GM21528 (cell line): ENCODE measurements around the gene ALG11.

ENCODE experiments used
- ATAC-seq: cut with Tn5 transposase; IDR thresholded peaks from one replicate; pipeline ENCODE4 v1.9.1; 2021; ENCODE audit warnings: mild to moderate bottlenecking, moderate library complexity; ENCODE audit not compliant: unreplicated experiment, low FRiP score

The ALG11 gene

DNA sequence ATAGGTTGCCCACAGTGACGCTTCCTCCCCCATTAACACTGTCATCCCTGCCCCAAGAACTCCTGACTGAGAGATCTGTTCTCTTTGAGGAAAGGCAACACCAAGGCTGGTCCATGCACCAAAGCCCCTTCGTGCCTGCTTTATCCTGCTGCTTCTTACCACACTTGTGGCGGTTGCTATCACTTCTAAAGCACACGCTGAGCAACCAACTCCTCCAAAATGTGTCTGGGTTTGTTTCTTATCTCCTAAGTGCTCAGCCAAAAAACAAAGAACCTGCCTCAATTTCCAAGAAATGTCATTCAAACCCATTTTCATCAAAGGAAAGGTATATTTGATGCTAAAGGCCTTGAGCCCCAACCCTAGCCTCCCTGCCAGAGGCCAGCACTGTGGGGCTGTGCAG lies 15.6 kb upstream of the ALG11 start:
- ATAC-seq = no peak

DNA sequence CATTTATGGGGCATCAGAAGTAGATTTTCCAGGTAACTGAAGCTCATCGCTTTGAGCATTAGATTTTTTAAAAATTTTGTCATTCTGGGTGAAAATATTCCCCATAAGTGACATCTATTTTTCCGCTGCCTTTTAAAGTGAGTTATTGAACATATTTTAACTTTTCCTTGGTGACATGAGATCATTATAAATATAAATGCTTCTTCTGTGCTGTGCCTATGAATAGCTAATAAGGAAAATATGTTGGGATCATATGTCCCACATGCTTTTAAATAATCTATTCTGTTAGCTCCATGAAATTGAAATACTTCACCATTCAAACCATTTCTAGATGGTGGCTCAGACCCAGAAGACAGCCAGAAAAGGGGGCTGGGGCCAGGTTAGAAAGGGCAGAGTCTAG lies 15.0 kb upstream of the ALG11 start:
- ATAC-seq = no peak

DNA sequence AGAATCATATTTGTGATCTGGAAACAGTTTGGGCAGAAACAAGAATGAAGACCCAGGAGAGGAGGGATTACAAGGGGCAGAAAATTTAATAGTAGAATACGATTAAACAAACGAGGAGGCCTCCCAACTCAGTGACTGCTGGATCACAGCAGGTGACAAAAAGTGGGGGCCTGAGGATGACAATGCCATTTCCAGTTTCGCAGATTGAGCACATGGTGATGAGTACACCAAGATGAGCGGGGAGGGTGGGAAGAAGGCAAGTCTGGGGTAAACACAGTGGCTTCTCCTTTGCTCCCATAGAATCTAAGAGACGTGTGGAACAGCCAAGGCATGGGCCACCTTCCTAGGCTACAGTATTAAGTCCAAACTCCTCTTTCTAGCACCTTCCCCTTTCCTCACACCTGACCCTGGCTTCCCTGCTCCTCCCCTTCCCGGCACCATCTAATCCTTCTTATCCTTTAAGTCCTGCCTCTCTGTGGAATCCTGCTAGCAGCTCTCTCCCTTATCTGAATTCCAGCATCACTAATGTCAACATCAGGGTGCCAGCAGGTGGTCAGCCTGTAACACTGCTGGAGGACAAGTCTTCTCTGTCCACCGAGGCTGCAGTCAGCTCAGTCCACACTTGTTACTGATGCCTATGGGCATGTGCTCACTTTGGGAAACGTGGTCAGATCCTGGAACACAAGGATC lies 14.4 kb upstream of the ALG11 start:
- ATAC-seq = no peak

DNA sequence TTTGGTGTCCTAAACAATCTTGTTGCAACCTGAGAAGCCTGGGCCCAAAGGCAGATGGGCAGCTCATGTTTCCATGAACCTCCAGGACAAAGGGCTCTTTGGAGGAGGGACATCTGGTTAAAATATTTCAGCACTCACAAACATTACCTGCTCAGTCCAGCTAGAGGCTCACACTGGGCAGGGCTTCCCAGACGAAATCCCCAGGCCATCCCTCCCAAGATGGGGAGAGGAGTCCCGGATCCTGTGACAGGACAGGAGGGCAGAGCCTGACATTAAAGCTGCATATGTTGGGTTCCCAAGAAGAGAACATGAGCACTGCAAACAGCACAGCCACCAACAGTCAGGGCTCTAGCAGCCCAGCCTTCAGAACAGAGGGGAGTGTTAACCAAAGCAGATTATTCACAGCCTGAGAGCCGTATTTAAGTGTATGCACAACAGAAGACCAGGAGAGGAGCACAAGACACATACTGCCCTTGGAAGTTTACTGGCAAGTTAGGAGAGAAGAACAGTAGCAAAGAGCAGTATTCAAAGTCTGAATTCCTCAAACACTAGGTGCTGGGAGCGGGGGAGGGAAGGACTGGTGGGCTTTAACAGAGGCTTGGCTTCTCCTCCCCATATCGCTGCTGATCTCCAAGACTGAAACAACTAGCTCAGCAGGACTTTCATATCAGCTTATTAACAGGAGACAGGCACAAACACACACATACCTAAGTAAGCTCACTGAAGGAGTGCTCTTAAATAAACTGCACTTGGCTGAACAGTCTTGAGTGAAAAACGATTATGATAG lies 13.3 kb upstream of the ALG11 start:
- no peak for ATAC-seq

DNA sequence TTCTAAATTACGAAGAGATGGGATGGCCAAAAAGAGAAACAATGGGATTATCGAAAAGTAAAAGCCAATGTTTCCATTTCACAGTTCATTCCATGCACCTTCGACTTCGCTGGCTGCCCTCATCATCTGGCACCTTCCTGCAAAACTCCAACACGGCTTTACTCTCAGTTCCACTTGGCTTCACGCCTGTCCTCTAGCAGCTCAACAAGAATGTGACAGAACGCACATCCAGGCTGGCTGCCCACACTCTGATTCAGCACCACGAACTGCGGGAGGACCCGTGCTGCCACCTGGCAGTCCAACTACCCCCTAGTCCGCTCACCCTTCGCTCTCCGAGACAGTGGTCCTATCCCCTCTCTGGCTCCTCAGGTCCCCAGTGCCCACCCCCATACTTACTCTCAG lies 12.7 kb upstream of the ALG11 start:
- no peak for ATAC-seq

DNA sequence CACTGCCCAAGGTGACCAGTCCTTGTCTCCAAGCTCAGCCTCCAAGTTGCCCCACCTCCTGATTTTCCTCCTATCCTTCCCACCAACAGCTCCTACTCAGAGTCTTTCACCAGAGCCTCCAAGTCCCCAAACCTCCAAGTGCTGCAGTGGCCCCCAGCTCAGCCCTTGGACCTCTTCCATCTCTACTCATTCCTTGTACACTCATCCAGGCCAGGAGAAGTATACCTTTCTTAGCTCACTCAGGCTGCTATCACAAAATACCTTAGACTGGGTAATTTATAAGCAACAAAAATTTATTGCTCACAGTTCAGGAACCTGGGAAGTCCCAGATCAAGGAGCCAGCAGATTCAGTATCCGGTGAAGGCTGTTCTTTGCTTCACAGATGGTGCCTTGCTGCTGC lies 12.3 kb upstream of the ALG11 start:
- ATAC-seq = no peak

DNA sequence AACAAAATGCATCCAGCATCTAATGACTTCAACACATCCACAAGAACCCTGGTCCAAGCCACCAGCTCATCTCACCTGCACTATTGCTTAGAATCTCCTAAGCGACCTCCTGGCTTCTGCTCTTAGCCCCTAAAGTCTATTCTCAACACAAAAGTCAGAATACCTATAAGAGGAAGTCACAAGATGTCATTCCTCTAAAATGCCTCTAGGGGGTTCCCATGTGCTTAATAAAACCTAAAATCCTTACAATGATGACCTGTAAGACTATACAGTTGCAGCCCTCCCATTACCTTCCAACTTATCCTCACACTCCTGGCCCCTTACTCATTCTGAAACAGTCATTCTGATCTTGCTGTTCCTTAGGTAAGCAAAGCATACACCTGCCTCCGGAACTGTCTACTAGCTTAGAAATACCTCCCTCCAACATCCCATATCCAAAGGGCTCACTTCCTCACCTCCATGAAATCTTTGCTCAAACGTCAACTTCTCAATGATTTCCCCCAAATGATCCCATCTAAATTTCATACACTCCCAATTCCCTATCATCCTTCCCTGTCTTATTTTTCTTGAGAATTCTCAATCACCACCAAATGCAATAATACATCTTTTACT lies 11.0 kb upstream of the ALG11 start:
- ATAC-seq = peak; percentile 77

DNA sequence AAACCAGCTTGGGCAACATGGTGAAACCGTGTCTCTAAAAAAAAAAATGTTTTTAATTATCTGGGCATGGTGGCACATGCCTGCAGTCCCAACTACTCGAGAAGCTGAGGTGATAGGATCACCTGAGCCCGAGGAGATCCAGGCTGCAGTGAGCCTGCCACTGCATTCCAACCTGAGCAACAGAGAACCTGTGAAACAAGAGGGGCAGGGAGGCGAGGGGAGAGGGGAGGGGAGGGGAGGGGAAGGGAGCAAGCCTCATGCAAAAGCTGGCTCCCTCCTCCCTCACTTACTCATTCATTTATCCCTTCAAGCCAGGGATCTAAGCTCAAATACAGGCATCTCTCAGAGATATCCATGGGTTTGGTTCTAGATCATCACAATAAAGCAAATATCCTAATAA lies 9.8 kb upstream of the ALG11 start:
- no peak for ATAC-seq

DNA sequence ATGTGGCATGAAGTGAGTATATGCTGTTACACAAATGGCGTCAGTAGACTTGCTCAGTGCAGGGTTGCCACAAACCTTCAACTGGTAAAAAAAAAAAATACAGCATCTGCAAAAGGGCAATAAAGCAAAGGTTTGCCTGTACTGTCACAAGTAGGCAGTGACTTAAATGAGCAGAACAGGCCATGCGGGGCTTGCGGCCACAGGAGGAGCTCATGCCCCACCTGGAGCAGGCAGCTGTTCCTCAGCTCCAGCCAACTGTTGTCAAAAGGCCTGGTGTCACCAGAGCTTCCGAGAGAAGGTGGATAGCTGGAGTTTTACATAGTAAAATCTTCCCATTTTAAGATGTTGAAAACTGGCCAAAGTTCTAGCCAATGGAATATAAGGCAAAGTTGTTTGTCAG lies 8.7 kb upstream of the ALG11 start:
- no peak for ATAC-seq

DNA sequence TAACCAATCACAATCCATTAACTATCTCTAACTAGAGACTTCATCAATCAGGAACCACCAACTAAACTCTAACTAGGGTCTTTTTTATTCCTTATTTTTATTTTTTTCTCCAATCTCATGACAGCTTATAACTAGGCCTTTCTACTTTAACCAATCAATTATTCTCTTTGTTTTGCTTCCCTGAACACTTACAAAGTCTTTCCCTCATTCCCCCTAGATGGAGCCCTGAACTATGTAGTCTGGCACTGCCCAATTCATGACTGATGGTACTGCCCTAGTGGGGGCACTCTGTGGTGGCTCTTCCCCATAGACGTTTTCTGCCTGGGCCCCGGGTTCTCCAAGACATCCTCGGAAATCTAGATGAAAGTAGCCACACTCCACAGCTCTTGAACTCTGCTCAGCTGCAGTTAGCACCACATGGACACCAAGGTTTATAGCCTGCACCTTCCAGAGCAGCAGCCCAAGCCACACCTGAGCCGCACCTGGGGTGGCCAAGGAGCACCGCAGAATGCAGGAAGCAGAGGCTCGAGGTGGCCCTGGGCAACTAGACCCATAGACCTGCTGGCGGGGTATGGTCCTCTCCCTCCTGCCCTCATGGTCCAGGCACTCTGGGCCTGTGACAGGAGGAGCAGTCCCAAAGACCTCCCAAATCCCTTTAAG lies 7.6 kb upstream of the ALG11 start:
- ATAC-seq = no peak

DNA sequence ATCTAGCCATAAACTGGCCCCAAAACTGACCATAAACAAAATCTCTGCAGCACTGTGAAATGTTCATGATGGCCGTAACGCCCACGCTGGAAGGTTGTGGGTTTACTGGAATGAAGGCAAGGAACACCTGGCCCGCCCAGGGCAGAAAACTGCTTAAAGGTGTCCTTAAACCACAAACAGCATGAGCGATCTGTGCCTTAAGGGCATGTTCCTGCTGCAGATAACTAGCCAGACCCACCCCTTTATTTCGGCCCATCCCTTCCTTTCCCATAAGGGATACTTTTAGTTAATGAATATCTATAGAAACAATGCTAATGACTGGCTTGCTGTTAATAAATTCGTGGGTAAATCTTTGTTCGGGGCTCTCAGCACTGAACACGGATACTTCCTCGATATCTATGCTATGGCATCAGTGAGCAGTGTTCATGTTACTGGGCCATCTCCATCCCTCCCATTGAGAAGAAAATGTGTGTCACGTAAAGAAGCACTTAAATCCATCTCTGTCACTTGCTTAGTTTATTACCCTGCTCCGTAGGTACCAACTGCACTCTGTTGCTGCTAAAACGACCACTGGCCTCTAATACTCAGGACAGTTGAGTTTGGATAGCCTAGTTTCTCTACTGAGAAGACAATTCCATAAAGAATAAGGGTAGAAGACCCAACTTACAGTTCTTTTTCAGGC lies 6.2 kb upstream of the ALG11 start:
- no peak for ATAC-seq

DNA sequence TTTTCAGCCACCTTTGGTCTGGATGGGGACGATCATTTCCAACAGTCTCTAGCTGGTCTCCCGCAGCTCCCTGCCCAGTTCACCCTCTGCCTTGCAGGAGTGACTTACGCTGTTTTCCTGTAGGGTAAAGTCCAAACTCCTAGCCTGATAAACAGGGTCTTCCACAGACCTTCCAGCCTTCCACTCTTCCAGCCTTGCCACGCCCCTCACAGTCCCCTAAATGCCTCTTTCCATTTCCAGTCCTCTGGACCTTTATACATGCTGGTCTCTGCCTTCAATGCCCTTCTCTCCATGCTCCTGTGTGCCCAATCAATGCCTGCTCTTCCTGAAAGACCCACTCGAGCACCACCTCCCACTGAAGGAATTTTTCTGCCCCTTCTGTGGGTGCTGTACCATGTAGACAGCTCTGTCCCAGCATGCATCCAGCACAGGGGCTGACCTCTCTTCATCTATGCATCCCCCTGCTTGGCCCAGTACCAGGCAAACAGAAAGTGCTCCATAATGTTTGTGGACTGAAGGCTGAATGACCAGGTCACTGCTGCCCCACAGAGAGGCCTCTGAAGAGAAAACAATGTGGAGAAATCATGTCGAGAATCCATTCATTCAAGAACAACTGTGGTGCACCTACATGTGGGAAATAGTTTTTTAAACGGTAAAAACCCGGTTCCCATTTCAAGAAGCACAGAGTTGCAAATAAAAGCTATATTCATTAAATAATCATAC lies 5.5 kb upstream of the ALG11 start:
- no peak for ATAC-seq

DNA sequence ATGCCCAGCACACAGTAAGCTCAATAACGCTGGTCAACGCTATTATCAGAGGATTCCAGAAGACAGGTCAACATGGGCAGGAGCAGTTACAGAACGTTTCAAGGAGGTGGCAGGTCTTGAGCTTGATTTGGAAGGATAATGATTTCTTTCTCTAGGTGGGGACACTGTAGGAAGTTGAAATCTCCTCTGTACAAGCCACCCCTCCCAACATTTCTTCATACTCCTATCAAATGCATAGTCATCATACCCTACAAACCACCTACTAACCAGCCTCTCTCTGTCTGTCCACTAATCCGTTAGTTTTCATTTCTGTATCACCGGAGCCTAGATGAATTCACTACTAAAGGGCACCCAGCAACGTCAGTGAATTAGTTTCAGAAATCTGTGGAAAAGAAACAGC lies 2.3 kb upstream of the ALG11 start:
- no peak for ATAC-seq

DNA sequence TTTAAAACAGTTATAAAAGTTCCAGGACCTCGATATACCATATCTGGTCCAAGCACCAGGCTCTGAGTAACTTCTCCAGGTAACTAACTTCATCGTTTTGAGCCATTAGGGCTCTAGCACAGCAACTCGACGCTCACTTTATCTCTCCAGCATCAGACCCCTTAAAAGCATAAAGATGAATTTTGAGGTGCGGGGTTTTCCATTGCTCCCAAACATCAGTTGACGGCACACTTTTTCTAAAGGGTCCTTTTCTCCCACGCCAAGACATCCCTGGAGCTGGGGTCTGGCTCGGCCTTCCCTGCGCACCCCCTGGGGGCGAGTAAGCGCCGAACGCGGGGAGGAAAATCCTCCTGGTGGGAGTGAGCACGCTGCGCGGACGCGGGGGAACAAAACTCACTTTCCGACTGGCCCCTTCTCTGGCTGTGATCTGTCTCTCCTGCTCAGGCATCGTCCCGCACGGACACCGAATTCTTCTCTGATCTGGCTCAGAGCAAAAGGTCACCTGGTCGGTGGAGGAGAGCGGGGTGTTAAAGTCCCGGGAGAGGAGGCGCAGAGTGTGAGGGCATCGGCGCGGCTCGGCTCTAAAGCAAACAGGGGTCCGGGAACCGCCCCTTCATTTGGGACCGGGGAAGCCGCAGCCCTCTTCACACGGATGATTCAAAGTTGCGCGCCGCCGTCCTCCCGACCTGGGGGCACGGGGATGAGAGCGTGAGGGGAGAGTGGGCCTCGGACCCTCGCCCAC lies 1.1 kb upstream of the ALG11 start, which contains the start of gene ATP7B:
Gene ATP7B, minus strand, starts transcription at position 561 of the 742 bp plus-strand sequence. Its CDS starts 113 bp downstream, at position 448.
- peak; percentile 12 for ATAC-seq

DNA sequence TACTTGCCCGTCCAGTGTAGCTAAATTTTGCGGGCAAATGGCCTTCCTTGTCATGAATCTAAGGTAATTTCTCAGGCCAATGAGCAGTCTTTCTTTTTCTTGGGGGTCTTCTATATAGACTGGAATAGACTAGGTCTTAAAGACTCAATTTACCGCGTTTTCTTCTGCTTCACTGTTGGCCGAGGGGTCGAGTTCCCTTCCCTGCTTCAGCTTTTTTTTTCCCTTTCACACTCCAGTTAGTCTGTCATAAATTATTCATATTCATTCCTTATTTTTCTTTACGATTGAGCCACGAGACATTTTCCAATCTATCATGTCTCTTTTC lies 276 bp downstream of the ALG11 start:
- peak; percentile 13 for ATAC-seq

DNA sequence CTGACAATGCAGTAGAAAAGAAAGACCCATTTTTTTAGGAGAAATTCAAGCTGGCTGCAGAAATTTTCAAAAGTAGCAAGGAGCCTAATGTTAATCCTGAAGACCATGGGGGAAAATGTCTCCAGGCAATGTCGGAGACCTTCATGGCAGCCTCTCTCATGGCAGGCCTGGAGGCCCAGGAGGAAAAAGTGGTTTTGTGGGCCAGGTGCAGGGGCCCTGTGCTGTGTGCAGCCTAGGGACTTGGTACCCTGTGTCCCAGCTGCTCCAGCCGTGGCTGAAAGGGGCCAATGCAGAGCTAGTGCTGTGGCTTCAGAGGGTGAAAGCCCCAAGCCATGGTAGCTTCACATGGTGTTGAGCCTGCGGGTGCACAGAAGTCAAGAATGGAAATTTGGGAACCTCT lies 4.1 kb downstream of the ALG11 start:
- ATAC-seq = no peak

DNA sequence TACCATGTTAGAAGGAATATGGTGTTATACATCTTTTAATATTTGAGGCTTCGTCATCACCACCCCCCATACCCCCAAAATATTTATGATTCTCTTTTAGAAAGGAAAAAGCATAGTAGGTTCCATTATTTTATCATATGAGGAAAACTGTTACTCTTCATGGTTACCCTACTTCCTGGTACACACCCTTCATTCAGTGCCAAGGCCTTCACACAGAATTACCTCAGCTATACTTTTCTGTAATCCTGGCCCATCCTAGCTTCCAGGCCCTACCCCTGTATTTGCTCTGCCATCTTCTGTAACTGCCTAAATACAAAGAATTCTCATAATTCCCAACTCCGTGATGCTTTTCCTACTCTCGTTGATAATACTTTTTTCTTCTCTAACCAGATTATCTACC lies 8.0 kb downstream of the ALG11 start:
- ATAC-seq = no peak

DNA sequence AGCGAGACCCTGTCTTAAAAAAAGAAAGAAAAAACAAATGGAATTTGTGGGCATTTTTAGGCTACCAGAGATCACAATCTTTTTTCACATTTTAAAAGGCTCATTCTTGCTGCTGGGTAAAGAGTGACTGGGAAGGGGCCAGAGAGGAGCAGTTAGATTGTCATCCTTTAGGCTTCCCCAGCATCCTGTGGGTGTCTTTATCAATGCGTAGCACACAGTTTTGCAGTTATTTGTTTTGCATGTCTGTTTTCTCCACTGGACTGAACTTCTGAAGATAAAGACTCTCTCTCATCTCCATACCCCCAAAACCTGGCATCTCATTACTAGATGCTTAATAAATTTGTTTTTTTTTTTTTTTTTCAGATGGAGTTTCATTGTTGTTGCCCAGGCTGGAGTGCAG lies 10.2 kb downstream of the ALG11 start:
- ATAC-seq = no peak

DNA sequence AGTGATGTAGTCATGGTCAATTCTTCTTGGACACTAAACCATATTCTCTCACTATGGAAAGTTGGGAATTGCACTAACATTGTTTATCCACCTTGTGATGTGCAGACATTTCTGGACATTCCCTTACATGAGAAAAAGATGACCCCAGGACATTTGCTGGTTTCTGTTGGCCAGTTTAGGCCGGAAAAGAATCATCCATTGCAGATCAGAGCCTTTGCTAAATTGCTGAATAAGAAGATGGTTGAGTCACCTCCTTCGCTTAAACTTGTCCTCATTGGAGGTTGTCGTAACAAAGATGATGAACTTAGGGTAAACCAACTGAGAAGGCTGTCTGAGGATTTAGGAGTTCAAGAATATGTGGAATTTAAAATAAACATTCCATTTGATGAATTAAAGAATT lies 12.3 kb downstream of the ALG11 start, which contains the start of gene UTP14C:
Gene UTP14C, plus strand, starts transcription at position 211 of the 400 bp plus-strand sequence. CDS start 4,114 bp downstream, outside the sequence.
- ATAC-seq = no peak
